Measurements from ENCODE around the gene ARHGAP26.
A peak's percentile ranks its signal among the peaks of the same experiment; 100 is the strongest.

Gene ARHGAP26

GRCh38 chr5:142785206-142785605, 15.0 kb downstream of the ARHGAP26 start:
- no peak for DNase-seq

DNA sequence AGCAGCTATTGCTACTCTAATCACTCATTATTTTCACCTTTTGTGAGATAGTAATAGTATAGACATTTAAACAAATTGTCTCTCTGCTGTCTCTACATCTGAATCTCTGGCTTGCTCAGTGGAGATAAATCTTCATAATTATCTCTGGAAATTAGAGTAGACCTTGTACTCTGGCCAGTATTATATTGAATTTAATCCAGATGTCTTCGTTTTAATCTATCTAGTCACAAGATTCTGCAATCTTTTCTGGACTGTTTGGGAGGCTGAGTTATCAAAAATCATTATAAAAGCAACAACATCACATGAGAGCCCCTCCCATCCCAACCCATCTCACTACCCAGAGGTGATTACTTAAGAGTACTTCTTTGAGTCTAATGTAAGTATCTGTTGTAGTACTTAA, 19.0 kb downstream of the ARHGAP26 start:
- DNase-seq = no peak

GRCh38 chr5:142792012-142792864, 22.1 kb downstream of the ARHGAP26 start:
- no peak for DNase-seq

GRCh38 chr5:142792865-142793232, 22.7 kb downstream of the ARHGAP26 start:
- DNase-seq = no peak

GRCh38 chr5:142794537-142794936, 24.4 kb downstream of the ARHGAP26 start:
- no peak for DNase-seq

GRCh38 chr5:142795251-142795650, 25.1 kb downstream of the ARHGAP26 start:
- DNase-seq = no peak

DNA sequence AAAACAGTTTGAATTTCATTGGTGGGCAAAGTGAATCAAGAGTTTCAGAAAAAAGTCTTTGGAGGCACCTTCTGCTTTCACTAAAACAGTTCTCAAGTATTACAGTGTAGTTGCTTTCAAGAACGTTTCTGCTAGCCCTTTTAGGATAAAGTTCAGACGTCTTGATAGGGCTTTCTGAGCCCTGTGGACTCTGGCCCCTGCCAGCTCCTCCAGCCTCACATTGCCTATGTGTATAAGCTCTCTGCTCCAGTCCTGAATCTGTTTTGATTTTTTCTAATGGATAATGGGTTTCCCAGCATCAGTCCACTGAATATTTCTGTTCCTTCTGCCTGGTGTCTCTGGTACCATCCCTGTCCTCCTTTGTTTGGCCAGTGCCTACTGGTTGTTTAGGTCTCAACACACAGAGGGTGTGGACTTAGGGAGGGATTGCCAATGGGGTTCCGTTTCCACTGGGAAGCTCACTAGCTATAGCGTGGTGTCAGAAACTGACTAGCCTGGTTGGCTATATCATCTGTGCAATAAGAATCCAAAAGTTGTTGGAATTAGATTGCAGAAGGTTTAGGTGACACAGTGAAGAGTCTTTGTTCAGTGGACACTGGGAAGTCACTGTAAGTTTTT, 26.4 kb downstream of the ARHGAP26 start:
- no peak for DNase-seq

- DNase-seq = no peak
Observed at GRCh38 chr5:142797420-142797819, 27.2 kb downstream of the ARHGAP26 start.

DNA sequence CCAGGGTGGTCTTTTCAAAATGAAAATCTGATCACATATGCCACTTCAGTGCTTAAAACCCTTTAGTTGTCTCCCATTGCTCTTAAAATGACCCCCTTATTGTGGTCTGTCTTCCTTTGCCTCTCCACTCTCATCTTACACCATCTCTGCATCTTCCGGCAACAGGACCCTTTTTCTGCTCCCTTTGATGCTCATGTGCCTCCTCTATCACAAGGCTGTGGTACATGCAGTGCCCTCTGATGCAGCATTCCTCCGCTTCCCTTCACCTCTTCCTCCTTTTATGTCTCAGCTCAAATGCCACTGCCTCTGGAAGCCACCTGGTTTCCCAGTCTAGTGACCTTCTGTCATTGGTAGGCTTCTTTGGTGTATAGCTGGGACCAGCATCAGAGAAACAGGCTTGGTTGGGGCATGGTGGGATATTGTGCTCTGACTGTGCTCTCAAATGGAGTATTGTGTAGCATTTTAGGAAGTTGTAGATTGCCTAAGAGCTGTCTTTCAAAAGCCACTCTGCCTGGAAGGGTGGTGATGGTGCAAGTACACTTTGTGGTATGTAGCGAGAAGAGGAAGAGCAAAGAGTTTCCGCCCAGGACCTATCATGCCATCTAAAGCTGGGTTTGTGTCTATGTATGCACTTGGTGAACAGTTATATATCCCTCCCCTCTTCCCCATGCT, 28.1 kb downstream of the ARHGAP26 start:
- DNase-seq = no peak

DNA sequence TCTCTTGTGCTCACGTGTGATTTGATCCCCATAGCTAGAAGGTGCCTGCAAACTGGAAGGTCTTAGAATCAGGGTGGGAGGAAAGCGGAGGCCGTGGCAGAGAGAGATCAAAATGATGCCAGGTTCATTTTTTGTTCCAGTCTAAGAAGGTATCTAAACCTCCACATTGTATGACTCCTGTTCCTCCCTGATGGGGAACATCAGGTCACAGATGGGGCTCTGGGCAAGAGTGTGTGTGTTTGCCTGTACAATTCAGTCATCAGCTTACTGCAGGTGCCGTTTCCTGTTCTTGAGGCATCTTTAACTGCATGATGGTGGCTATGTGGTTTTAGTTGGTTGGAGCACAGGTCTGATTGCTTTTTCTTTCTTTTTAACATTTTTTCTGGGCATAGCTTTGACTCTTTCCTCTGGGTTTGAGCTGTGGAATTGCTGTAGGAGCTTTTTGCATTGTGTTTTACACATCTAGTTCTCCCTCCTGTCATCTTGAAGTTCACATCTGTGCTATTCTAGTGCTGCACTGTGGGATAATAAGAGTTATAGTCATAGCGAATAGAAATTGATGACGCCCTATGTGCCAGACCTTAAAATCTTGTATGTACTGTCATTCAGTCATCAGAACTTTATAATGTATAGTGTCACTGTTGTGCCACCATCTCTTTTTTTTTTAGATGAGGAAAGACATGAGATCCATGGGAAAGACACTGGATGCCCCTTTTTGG, 30.8 kb downstream of the ARHGAP26 start:
- peak; percentile 39 for DNase-seq

GRCh38 chr5:142801495-142801871, 31.3 kb downstream of the ARHGAP26 start:
- DNase-seq = no peak

DNA sequence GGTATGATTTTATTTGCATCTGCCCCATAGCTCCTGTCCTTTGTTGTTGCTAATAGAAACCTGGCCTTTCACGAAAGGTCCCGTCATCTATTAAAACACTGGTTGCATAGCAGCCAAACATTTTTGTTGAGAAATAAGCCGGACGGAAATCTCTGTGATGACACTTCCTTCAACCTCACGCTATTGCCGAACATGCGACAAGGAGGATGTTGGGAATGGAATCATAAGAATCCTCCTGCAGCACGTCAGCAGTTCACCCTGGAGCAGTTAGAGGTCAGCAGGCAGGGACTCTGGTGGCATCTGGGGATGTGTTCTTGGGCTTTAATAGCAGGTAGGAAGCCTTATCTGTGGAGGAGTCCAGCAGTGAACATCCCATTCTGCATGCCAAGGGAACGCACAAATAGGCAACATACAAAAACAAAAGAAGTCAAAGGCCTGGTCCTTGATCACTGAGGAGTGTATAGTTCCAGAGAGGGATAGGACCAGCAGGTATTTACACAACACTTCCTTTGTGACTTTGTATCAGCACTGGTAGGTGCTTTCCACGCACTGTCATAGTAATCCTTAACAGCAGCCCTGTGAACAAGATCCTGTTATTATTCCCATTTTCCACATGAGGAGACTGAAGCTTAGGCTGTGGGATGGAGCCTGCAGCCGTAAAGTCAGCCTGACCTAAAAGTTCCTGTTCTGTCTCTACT, 33.4 kb downstream of the ARHGAP26 start:
- DNase-seq = no peak

DNA sequence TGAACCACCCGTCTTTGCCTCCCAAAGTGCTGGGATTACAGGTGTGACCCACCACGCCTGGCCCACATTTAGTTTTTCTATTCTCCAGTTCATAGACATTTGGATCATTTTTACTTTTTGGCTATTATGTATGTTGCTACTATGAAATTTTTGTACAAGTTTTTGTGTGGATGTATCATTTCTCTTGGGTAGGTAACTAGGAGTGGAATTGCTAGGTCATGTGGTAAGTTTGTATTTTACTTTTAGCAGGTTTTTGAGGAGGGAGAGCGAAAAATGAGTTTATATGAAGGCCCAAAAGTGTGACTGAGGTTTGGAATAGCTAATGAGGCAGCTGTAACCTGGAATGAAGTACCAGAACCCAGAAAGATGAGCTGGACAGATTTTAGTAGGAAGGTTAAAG, 35.2 kb downstream of the ARHGAP26 start:
- no peak for DNase-seq

GRCh38 chr5:142806841-142807267, 36.7 kb downstream of the ARHGAP26 start:
- no peak for DNase-seq

- DNase-seq = no peak
Observed at GRCh38 chr5:142807372-142807911, 37.3 kb downstream of the ARHGAP26 start.

DNA sequence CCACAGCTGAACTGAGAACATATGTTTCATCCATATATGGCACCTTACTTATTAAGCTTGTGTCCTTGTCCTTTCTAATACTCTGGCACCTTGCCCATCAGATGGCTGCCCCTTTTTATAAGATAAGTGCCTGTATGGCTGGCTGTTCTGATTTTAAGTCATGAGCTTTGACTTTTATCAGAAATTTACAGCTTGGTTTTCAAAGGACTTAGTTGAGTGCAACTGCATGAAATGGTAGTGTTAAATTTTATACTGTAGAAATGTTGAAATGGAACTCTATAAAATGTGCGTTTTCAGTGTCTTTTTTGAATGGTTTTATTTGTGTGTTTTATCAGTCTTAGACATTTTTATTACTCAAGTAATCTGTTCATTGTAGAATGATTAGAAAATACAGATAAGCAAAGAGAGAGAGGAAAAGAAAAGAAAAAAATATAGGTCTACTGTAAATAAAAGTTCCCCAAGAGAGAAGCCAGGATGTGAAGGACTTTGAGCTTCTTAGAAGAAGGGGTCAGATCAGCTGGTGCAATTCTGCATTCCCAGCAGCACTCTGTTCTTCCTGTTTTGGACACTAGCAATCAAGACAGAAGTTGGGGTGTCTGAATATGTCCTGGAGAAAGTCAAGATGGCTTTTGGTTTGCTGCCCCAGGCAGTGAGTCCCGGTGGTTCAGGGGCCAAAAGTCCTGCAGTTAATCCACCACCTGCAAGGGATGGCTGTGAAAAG, 38.9 kb downstream of the ARHGAP26 start:
- DNase-seq = no peak

GRCh38 chr5:142810081-142810480, 39.9 kb downstream of the ARHGAP26 start:
- DNase-seq = no peak

DNA sequence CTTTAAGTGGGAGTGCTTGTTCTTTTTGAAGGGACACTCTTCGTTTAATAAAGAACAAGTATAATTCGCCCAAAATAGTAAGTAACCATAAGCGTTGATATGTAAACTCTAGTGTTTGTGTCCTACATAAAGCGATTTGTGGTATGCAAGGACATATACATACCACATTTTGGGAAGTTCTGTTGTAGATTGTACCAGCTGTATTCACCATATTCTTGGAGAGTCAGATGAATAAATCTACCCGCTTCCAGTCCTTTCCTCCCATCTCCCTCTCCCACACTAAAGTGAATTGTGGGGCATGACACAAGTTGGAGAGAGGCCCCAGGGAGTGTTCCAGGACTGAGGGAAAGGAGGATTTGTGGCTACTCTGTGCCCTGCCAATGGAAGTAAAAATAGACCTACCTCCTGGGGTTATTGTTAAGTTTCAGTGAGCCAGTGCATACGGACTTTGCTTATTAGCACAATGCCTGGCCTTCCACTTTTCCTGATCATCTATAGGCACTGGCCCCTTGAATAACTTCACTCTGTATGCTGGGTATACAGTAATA, 40.6 kb downstream of the ARHGAP26 start:
- DNase-seq = no peak

DNA sequence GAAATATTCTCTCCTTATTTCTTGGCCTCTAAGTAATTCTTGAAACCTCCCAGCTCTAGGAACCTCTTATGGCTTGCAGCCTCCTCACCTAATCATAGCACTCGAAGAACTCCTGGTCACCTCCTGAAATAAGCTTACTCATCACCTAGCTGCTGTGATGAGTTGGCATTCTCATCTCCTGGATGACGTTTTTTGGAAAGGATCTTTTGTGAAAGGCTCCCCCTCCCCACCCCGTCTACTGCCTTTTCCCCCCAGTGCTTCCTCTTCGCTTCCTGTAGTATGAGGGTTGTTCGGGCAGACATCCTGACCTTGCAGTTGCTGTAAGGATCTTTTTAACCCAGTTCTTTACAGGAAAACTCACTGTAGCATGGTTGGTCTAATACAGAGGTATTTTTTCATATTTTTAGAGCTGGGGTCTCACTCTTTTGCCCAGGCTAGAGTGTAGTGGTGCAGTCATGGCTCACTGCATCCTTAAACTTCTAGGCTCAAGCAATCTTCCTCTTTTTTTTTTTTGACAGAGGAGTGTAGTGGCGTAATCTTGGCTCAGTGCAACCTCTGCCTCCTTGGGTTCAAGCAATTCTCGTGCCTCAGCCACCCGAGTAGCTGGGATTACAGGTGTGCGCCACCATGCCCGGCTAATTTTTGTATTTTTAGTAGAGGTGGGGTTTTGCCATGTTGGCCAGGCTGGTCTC, 41.8 kb downstream of the ARHGAP26 start:
- no peak for DNase-seq

DNA sequence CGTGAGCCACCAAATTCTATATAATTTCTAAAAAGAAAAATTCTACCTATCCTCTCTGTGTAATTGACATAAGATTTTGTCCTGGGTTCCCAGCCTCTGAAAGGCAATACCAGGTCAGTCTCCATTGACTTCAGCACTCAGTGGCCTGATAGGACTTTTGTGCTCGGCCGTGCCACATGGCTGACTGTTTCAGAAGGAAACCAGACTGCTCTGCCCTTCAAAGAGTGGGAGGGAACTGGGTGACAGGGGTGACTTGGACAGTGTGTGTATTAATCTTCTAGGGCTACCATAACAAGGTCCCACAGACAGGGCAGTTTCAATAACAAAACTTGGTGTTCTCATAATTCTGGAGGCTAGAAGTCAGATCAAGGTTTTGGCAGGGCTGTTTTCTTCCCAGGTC, 43.0 kb downstream of the ARHGAP26 start:
- DNase-seq = no peak

- DNase-seq = no peak
Observed at GRCh38 chr5:142814122-142814521, 43.9 kb downstream of the ARHGAP26 start.
